Subcutaneous adipose tissue (tissue), 4 donors: ENCODE results near the gene MPL. TPM values are rescaled to one million over a fixed set of nuclear protein-coding genes. Genes with fewer than 3 reads are reported as not detected.

ENCODE experiments used
- CTCF ChIP-seq: fragments of 450-650 bp; IDR thresholded peaks from one replicate; pipeline ENCODE4 v1.5.1; 2016; ENCODE audit warnings: low read depth, mild to moderate bottlenecking, control low read depth, antibody characterized with exemption, moderate library complexity
- total RNA-seq, 4 donors: library from RNA; depleted of rRNA; stranded (reverse); fragments of >200 nt; gene quantifications; one replicate each; pipeline ENCODE4 v1.1.0, GENCODE V29; 2016

Gene MPL
- total RNA-seq, 4 donors from 2014 or later: 0.38 TPM; not detected in 3

DNA sequence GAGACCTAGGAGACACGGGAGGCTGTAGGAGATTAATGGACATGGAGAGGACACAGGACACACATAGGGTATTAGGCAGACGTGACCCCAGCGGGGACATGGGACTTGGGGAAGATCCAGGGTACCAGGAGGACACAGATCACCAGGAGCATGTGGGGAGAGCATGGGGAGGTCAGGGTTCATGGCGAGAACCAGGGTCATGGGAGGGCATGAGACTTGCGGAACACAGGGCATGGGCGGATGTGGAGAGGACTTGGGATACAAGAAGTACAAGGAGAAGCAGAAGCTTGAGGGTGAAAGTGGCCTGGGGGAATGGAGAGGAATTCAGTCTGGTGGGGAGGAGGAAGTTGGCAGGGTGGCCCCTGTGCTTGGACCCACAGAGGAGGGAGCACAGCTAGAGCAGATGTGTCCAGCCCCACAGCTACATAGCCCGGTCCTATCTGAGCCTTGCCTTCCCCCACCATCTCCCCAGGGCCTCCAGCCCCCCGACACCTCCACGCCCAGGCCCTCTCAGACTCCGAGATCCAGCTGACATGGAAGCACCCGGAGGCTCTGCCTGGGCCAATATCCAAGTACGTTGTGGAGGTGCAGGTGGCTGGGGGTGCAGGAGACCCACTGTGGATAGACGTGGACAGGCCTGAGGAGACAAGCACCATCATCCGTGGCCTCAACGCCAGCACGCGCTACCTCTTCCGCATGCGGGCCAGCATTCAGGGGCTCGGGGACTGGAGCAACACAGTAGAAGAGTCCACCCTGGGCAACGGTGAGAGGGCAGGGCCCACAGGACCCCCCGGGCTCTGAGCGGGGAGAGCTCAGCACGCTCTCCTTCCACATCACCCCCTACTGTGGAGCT is 24.7 kb upstream of the MPL start:
- no peak for TF ChIP-seq CTCF

GRCh38 chr1:43313771-43314170 is 23.8 kb upstream of the MPL start:
- no peak for TF ChIP-seq CTCF

GRCh38 chr1:43314233-43314632 is 23.4 kb upstream of the MPL start:
- TF ChIP-seq CTCF: no peak

GRCh38 chr1:43315481-43315880 is 22.1 kb upstream of the MPL start:
- TF ChIP-seq CTCF: no peak

DNA sequence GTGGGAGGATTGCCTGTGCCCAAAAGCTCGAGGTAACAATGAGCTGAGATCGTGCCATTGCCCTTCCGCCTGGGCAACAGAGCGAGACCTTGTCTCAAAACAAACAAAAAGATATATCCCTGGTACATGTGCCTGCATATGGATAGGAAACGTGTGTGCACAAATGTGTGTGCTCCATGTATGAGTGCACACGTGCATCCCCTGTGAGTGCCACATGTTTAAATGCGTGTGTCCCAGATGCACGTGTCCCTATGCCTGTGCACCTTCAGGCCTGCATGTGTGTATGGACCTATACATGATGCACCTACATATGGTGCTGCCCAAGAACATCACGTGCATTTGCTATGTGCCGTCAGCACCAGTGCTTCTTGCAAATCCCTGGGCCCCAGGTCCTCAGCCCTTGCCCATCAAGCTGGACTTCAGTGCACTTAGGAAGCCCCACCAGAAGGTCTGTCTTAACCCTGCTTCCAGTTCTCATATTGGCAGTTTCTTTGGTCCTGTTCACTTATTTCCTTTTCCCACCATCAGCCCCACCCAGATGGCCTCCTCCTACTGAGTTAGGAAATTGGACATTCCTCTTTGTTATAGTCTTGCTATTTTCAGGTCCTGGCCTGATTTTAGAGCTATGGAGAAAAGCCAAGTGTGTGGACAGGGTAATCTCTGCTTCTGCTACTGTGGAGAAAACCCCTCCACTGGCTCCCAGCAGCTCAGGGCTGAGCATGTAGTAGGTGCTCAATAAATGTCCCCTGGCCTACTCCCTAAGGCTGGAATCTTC is 21.5 kb upstream of the MPL start:
- TF ChIP-seq CTCF: no peak

- TF ChIP-seq CTCF: no peak
These were observed 20.7 kb upstream of the MPL start for GRCh38 chr1:43316738-43317520.
